Measurements from ENCODE around the gene TLDC2.
"Not testable (repeated sequence)": the region's sequence is repeated elsewhere in the genome, so short reads cannot be mapped to it uniquely, and the experiment has no call there.

Gene TLDC2

DNA sequence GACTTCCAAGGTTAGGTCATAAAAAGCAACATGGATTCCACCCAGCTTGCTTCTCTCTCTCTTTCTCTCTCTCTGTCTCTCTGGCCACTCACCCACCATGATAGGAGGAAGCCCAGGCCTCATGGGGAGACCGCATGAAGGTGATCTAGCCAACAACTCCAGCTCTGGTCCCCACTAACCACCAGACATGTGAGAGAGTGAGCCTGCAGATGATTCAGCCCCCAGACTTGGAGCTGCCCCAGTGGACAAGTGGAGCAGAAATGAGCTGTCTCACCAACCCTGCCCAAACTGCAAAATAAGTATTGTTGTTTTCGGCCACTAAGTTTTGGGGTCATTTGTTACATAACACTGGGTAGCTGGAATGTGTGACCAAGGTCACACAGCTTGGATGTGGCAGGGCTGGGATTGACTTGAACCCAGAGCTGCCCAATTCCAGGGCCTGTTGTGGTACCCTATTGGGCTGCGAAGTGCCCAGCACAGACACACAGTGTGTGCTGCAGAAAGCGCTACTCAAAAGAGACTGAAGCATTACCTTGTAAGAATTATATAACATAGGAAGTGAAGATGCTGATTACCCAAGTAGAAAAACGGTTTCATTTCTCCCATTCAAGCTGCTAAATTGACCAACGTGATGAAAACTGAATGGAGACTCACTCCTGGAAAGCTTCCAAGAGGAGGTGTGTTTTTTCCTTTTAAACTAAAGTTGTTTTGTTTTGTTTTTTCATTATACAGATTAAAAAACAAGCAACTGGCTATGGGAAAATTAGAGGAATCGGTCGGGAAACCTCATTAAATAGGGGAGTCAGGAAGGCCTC, 9.1 kb upstream of the TLDC2 start:
- no peak for DNase-seq

DNA sequence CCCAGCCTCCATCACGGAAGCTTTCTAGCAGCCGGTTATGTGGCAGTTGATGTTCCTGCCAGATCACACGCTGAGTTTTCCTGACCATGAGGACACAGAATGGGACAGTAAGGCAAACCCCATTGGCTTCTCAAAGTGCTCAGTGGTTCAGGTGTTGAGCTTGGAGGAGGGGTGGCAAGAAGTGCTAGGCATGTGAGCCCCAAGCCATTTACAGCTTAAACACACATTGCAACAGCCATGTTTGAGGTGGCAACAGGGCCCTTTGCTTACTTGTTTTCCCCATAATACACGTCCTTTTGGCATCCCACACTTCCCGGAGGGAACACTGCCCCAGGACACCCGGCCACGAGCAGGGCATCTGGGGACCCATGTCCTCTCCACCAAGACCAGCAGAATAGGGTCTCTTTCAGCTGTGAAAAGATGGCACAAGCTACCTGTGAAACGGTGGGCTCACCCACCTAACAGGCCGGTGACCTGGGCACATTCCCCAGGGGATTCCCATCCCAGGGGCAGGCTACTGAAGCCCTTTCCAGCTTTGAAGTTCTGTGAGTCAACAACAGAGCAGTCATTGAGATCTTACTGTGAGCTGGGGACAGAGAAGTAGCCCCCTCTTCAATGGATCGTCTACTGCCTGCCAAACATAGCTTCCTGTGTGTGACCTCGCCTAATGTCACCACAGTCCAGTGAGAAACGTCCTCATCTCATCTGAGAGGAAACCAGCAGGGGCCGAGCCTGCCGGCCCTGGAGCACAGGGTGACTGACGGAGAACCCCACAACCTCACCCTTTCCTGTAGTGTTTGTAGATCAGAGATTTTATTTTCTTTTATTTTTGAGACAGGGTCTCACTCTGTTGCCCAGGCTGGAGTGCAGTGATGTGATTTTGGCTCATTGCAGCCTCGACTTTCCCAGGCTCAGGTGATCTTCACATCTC, 4.0 kb upstream of the TLDC2 start:
- DNase-seq: no peak

DNA sequence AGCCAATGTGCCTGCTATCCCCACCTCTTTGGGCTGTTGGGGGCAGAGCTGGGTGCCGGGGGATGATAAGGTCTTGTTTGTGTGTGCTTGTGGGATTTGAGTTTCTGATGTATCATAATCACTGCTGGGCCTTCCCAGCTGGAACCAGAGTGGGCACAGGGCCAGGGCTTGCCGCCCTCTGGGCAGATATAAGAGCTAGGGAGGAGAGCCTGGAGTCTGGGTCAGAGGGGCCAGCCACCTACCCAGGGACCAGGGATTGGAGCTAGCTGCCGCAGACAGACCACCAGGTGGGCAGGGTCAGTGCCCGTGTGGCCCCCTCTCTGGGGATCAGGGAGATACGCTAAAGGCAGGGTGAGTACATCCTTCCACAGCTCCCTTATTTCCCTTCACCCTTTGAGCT, 3.1 kb upstream of the TLDC2 start:
- DNase-seq: no peak

DNA sequence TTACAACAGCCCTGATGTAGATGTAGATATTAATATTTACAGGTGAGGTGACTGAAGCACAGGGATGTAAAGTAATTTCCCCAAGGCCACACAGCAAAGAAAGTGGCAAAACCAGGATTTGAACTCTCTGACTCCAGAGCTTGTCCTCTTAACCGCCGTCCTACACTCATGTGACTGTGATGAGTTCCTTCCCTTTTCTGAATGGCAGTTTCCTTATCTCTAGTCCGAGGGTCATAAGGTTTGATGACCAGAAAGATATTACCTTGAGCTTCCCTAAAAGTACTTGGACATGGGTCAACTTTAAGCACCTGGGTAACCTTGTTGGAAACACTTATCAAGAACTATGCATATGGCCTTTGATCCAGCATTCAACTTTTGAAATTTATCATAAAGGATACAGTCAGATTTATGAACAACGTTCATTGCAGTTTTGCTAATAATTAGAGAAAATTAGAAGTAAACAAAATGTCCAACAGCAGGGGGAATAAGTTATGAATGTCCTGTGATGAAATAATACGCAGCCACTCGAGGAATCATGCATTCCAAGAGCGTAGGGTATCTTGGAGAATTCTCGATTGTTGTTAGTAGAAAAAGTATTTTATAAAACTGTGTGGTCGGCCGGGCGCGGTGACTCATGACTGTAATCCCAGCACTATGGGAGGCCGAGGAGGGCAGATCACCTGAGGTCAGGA, 2.3 kb upstream of the TLDC2 start:
- DNase-seq: no peak

DNA sequence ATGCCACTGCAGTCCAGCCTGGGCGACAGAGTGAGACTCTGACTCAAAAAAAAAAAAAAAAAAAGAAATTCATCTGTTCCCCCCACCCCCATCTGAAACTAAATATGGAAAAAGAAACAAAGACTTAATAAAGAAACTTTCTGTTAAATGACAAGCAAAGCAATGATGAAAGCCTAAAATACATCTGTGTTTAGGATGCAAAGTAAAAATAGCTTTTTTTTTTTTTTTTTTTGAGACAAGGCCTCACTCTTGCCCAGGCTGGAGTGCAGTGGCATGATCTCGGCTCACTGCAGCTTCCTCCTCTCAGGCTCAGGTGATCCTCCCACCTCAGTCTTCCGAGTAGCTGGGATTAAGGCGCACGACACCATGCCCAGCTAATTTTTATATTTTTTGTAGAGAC, 845 bp upstream of the TLDC2 start:
- DNase-seq: not testable (repeated sequence)

DNA sequence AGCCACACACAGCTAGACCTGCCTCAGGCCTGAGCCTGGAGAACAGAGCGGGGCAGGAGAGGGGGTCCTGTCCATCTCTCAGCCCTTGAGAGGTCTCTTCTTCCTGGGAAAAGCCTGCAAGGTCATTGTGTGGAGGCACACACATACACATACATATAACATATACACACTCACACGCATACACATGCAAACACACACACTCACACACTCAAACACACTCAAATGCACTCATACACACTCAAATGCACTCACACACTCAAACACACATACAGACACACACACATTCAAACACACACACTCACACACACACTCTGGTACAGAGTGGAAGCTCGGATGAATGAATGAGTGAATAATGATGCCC, 515 bp downstream of the TLDC2 start:
- DNase-seq: no peak

DNA sequence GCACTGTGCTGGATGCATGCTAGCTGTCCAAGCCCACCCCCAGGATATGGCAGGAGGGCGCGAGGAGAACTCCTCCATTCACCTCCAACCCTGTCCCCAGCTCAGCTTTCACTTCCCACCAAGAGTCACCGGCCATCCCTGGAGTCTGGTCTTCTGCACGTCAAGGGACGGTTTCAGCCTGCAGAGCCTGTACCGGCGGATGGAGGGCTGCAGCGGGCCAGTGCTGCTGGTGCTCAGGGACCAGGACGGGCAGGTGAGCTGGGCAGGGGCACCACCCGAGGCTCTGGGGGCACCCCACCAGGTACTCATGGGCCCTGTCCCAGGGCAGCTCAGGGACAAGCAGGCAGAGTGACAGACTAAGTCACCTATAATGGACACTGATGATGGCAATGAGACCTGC, 3.0 kb downstream of the TLDC2 start:
- DNase-seq: no peak

DNA sequence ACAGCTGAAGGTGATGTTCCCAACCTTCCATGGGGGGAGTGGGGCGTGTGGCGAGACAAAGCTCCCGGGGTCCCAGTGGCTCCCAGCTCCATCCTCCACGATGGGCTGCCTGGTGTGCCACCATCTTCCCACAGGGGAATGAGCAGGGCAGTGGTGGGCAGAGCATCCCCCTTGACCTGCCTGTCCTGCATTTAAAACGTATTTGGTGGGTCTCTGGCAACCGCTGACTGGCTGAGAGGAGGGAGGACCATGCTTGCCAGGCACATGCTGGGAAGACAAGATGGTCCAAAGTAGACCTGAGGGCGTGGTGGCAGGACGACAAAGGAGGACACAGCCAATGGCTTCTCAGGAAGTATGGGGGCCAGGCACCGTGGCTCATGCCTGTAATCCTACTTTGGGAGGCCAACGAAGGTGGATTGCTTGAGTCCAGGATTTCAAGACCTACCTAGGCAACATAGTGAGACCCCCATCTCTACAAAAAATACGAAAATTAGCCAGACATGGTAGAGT, 4.9 kb downstream of the TLDC2 start:
- no peak for DNase-seq

DNA sequence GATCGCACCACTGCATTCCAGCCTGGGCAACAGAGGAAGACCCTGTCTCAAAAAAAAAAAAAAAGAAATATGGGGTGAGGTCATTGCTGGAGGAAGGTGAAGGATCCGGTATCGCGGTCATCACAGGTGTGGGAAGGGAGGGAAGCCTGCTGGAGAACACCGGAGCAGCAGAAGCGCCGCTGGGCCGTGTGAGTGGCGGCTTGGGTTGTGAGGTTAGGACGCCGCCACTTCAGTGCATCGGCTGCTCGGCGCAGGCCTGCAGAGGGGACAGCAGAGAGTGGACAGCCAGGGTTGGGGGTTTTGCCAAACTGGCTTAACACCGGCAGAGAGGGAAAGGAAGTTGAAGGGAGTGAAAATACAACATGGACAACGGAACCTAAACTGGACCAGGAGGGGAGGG, 5.4 kb downstream of the TLDC2 start:
- DNase-seq: no peak

DNA sequence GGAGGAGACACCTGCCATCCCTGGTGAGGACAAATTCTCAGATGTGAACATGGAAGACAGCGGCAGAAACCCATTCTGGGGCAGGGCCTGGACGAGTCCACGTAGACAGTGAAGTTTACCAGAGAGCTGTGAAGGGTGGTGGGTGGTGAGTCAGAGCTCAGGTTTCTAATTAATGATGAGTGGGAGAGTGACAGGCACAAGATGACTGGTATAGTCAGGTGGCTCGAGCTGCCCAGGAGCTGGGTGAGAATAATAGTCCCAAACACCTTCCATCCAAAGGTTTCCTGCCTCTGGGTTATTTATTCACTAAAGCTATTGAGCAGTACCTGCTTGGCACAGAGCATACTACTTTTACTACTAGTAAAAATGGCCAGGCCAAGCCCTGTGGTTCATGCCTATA, 6.0 kb downstream of the TLDC2 start:
- no peak for DNase-seq

DNA sequence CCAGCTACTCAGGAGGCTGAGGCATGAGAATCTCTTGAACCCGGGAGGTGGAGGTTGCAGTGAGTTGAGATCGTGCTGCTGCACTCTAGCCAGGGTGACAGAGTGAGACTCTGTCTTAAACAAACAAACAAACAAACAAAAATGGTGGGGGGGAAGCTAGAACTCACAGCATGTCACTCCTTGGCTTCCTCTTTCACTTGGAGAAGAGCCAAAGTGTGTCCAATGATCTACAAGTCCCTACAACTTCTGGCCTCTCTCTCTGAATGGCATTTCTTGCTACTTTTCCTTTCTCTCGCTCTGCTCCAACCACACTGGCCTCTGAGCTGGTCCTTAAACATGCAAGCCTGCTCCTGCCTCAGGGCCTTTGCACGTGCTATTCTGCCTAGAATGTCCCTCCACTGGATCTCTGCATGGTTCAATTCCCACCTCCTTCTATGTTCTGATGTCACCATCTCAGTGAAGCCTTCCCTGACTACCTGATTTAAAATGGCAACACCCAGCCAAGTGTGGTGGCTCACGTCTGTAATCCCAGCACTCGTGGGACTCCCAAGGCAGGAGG, 8.1 kb downstream of the TLDC2 start:
- no peak for DNase-seq

DNA sequence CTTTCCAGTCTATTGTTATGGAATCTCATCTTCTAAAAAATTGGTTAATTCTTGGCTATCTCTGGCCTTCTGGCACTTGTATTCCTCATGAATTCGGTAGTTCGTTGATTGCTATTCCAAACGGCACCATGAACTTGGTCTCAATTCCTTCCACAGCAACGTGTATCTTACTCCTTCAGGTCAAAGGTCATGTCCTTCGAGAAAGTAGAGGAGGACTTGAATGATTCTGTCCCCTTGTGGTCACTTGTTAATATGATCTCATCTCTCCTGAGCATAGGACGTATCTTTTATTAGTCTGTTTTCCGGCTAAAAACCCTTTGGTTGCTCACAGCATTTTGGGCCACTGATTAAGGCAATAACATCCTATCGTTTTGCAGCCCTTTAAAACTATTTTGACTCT, 9.4 kb downstream of the TLDC2 start:
- DNase-seq: no peak

DNA sequence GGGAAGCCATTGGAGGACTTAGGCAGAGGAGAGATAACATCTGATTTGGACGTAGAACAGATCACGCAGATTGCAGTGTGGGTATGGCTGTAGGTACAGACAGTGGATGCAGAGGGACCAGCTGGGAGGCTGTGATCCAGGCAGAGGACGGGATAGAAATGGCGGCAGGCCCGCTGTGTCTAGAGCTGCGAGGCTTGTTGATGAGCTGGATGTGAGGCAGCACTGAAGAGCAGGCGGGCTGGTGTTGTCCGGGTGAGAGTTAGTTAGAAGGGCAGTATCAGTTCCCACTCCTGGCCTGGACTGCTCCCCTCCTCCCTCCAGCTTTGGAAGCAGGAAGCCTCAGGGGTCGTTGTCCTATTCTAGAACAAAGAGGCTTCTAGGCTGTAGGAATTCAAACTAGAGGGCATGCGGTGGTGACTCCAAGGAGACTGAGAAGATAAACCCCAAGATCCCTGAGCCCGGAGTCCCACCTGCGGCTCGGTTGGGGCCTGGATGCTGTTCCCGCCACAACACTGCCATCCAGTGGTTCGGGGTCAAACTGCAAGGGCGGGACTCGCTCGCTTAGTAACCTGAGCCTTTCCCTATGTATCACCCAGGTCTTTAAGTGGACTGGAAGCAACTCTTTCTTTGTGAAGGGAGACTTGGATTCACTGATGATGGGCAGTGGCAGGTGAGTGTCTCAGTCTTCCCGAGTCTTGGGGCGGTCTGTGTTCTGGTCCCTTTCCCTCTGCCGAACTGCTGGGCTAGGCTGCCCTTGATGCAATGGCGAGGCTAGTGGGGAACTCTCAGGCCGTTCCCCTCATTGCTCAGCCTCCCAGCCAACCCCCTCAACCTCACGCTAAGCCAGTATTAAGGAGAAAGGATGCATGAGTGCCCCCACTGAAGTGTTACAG, 11.2 kb downstream of the TLDC2 start:
- peak; percentile 13 to 78 (median 54) for DNase-seq

DNA sequence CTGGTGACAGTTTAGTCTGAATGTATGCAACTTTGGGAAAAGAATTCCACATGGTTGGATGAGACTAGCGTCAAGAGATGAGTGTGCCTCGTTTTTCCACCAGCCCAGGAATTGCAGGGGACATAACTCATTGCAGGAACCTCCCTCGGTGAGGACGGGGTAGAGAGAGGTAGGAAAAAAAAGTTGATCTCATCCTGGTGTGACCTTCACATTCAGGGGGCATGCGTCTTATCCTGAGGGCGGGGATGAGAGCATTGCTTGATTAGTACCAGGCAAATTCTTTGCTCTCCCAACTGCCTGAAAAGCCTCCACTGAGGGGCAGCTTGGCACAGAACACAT, 11.8 kb downstream of the TLDC2 start:
- no peak for DNase-seq

DNA sequence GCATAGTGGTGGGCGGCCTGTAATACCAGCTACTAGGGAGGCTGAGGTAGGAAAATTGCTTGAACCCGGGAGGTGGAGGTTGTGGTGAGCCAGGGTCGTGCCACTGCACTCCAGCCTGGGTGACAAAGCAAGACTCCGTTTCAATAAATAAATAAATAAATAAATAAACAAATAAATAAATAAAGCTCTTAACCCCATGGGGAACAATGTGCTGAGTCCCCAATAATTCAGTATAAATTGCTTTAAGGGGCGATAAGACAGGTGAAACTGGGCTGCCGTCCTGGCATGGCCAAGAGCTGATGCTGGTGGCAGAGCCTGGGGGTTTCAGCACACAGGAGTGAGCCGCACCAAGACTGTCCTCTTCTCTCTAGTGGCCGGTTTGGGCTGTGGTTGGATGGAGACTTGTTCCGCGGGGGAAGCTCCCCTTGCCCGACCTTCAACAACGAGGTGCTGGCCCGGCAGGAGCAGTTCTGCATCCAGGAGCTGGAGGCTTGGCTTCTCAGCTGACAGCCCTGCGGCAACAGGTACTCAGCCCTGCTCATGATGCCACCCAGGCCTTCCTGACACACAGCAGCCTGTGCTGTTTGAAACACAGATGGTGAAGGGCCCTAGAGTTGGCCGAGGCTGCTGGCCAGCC, 13.1 kb downstream of the TLDC2 start:
- DNase-seq: no peak

DNA sequence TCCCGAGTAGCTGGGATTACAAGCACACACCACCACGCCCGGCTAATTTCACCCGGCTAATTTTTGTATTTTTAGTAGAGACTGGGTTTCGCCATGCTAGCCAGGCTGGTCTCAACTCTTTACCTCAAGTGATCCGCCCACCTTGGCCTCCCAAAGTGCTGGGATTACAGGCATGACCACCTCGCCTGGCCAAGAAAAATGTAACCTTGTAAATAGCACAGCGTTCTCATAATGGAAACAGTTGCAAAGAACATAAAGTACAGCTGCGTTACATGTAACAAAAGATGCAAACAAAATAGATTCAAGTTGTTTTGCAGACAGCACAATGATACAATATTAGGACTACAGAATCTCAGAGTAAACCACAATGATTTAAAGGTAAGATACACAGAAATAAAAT, 14.6 kb downstream of the TLDC2 start:
- DNase-seq: no peak

DNA sequence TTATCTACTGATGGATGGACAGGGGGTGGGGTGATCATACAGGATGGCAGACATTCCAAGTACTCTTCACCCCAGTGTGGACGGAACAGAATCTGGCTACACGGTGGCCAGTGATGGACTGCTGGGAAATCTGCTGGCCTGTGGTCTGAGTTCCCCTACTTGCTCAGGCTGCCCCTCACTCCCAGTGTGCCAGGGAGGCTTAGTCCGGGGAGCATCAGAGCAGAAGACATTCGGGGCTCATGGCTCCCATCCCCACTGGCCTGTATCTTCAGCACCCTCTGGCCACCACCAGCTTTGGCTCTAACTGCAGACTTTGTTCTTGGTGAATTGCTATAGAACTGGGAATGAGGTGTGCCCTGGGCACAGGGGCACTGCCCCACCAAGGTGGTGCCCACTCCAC, 15.3 kb downstream of the TLDC2 start:
- DNase-seq: no peak

DNA sequence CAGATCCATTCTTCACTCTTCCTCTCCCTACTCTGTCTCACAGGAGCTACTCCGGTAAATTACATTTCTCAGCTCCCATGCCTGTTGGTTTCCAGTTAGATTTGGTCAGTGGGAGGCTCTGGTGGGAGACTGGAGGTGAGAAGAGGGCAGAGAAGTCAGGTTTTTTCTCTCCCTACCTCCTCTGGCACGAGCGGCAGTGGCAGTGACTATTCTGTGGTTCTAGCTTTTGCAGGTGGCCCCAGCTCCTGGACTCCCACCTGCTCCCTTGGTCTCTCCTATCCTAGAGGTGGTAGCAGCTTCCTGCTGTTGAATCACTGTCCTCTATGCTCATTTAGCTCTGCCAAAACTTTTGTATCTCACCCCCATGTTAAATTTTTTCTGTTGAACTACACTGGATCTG, 17.9 kb downstream of the TLDC2 start:
- no peak for DNase-seq

DNA sequence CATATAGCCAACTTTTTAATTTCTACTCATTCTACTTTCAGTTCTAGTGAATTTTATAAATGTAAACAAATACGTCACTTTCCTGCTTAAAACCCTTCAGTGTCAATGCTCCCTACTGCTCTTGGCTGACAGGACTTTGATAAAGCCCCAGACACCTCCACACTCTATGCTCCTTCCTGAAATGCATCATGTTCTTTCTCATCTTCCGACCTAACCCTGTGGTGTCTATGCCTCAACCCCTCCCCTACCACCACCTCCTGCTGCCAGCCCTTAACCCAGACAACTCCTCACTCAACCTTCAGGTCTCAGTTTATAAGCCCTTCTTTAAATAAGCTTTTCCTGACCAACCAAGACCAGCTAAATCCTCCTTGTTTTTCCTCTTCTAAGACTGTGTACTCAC, 19.1 kb downstream of the TLDC2 start:
- no peak for DNase-seq

DNA sequence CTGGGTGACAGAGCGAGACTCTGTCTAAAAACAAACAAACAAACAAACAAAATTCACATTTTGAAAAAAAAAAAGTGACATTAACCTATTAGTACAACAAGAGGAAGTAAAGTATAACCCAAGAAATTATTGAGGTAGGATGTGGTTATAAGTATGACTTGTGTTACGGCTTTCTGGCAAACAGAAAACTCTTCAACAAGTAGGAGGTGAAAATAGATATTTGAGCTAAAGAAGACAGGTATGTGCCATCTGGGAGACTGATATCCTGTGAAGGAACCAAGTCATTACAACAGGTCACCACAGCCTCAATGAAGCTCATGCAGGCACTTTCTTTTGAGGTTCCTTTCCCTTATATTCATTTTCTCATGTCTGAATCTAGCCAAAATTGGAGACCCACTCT, 28.8 kb downstream of the TLDC2 start:
- DNase-seq: no peak

DNA sequence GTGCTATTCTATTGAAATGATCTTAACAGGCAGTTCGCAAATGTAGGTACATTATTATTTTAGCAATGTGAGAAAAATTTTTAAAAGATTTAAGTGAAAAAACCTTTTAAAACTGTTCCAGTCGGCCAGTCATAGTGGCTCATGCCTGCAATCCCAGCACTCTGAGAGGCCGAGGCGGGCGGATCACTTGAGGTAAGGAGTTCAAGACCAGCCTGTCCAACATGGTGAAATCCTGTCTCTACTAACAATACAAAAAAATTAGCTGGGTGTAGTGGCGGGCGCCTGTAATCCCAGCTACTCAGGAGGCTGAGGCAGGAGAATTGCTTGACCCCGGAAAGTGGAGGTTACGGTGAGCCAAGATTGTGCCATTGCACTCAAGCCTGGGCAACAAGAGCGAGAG, 29.6 kb downstream of the TLDC2 start:
- not testable (repeated sequence) for DNase-seq

All from C1 segment of cervical spinal cord (tissue), 14 donors.